Hindlimb muscle (tissue), 1 donor: ENCODE results near the gene OPA3. TPM values are rescaled to one million over a fixed set of nuclear protein-coding genes. Genes with fewer than 3 reads are reported as not detected.
"Not testable (repeated sequence)": the region's sequence is repeated elsewhere in the genome, so short reads cannot be mapped to it uniquely, and the experiment has no call there.

Experiments
- DNase-seq: peaks from one replicate; pipeline ENCODE4 v3.0.0-alpha.2; 2013
- polyA plus RNA-seq: library from polyadenylated mRNA; unstranded; fragments of 120-200 nt; gene quantifications from one replicate; pipeline ENCODE4 v1.2.1, GENCODE V29; 2013; ENCODE audit not compliant: insufficient read length

OPA3 gene
- 7.0 TPM for polyA plus RNA-seq

DNA sequence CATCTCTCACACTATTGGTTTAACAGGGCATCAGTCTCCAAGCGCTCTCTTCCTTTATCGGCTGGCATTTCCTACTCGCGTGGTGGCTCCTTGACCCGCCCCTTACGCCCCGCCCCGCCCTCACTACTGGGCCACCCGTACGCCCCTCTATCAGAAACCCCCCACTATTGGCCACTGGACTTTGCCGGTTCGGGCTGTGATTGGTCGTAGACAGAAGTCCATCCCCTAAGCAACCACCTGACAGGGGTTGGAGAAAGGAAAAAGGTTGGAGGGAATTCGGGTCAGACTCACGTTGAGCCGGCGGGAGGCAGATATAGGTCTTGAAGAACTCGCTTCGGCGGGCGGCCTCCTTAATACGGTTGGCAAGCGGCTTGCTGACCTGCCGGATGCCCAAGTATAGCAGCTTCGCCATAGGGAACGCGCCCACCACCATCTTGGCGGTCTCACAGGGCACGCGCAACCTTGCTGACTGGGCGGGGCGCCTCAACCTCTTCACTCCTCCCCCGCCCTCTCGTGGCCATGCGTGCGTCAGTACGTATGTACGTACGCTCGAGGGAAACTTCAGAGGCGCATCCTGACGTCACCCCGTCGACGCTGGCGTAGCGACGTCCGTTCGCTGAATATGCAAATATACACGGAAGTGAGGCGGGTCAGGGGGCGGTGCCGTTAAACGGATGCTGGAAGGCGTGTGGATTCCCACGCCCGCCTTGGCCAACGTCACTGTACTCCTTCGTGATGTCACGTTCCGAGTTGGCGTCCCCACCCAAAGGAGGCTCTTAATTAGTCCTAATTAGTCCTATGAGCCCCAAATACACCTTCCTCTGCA lies at the start of gene OPA3:
Gene OPA3 (minus strand): TSS at position 471 of the 826 bp plus-strand sequence. CDS start 38 bp downstream, at position 433.
- DNase-seq: peak; percentile 100

DNA sequence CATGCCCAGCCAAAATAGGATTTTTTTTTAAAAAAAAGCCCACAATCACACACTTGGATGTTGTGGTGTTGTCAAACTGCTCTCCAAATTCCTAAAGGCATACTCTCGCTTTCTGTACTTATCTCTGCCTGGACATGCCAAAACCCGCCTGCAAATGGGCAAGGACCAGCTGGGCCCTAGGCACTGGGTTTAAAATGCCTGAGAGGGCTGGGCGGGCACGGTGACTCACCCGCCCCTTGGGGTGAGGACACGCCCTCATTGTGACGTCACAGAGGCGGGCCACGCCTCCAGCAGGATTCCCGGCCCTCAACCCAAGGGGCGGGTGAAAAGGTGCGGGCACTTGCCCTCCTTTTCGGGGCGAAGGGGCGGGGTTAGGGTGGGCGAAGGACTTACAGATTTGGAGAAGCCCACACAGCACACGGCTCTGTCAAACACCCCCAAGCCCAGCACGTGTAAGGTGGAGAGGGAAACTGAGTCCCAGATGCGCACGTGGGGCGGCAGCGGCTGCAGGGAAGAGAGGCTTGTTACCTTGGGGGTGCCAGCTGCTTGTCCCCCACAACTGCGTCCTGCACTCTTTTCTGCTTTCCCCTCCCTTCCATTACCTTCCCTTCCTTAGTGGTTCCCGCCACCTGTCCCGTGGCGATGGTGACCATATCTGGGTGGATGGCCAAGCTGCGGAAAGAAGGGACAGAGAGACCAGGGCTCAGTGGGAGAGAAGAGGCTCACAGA lies 48.0 kb upstream of the OPA3 start:
- DNase-seq: peak; percentile 53

DNA sequence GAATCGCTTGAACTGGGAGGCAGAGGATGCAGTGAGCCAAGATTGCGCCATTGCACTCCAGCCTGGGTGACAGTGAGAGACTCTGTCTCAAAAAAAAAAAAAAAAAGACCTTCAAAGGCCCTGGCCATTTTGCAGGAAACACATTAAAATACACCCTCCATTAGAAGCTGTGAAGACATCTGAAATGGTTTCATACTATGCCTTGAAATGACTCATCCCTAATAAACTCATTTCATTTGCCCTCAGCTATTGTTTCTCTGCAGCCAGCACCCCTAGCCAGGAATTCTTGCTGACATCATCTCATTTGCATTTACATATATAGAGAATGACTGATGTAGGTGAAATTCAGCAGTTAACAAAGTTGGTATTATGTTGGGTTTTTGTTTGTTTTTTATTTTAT lies 45.9 kb upstream of the OPA3 start:
- DNase-seq: no peak

DNA sequence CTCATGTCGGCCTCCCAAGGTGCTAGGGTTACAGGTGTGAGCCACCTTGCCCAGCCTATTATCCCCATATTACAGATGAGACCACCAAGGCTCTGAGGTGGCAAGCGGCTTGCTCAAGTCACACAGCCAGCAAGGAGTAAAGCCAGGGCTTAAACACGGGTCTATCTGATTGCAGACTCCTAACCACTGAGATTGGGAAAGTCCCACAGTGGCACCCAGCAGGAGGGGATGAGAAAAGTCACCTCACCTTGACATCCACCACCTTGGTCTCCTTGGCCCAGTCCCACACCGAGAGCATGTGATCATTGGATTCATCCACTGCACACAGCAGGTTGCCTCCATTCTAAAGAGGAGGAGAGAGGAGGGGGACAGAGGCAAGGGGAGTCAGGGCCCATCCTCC lies 45.1 kb upstream of the OPA3 start:
- no peak for DNase-seq

DNA sequence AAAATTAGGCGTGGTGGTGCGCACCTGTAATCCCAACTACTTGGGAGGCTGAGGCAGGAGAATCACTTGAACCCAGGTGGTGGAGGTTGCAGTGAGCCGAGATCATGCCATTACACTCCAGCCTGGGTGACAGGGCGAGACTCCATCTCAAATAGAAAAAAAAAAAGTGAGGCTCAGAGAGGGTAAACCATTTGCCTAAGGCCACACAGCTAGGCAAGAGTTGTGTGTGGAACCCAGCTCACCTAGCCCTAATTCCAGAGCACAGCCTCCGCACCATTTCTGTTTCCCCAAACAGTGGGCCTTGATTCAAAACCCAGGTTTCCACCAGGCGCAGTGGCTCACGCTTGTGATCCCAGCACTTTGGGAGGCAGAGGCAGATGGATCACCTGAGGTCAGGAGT lies 43.6 kb upstream of the OPA3 start:
- not testable (repeated sequence) for DNase-seq

DNA sequence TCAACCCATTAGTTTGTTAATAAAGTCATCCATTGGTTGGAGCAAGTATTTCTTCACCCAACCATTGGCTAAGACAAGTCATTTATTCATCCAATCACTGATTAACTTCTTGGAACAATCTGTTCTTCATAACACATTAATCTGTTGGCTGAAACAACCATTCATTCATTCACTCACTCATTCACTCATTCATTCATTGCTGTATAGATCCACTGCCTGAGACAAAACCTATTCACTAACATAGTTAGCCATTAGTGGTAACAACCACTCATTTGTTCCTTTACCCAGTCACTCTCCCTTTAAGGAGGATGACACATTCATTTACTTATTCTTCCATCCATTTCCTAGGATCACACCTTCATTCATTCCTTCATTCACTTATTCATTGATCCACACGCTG lies 39.4 kb upstream of the OPA3 start:
- no peak for DNase-seq

DNA sequence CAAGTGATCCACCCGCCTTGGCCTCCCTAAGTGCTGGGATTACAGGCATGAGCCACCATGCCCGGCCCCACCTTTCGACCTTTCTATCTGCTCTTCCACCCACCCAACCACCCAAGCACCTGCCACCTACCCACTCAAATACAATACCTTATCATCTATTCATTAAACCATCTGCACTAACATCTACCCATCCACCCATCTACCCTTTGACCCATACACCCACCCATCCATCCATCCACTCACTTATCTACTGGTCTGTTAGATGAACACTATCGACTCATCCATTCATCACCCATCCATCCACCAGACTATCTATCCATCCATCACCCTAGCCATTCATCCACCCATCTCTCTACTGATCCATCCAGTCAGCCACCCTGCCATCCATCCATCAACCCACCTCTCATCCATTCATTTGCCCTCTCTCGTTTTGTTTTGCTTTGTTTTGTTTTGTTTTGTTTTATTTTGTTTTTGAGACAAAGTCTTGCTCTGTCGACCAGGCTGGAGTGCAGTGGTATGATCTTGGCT lies 37.4 kb upstream of the OPA3 start:
- no peak for DNase-seq

DNA sequence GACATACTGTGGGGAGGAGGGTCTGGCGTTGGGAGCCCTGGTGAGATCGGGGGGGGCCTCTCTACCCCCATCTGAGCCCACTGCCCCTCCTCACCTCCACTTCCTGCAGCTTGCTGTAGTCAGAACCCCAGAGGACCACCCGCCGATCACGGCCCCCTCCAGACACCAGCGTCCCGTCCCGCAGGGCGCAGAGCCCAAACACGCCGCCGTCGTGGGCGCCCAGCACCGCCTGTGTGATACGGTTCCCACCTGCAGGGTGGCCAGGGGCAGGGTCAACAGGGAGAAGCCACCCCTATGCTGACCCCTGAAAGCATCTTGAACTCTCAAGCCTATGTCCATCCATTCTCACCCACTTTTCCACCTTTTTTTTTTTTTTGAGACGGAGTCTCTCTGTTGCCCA lies 36.8 kb upstream of the OPA3 start:
- DNase-seq: no peak

DNA sequence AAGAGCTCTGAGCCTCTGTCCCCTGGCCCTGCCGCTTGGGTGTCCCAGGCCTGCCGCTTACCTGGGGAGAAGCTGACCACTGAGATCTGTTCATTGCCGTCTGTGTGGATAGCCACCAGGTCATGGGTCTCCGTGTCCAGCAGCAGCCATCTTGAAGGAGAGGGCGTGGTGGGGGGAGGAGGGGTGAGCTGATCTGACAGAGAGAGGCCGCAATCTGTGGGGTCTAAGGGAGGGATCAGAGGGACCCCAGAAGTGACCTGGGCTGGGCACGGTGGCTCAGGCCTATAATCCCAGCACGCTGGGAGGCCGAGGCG lies 32.1 kb upstream of the OPA3 start:
- DNase-seq: no peak

DNA sequence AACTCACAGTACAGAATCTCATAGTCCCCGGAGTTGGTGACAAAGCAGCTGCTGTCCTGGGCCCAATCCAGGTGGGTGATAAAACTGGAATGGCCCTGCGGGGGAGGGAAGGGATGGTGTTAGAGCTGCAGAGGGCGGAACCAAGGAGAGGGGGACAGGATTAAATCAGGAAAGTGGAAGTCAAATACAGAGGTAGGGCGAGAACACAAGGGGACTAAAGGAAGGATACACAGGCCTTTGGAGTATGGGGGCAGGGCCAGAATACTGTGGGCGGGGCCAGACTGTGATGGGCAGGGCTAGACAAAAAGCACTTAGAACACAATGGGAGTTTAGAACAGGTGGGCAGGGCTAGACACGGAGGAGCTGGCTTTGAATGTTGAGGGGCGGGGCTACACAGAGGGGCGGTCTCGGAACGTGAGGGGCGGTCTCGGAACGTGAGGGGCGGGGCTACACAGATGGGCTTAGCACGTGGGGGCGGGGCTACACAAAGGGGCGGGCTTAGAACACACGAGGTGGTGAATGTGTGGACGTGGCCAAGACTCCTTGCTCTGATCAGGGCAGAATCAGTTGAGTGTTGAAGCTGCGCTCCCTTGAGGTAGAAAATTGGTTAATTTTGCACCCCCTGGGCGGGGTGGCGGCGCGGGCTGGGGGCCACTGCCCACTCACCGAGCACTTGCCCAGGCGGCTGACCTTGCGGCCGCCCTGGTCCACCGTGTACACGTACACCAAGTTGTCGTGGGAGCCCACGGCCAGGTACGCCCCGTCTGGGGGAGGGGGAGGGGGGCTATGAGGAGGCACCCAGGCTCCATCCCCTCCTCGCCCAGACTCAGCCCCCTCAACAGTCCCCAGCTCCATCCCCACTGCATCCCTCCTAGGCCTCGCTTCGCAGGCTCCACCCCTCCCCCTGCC lies 31.4 kb upstream of the OPA3 start:
- DNase-seq: peak; percentile 76

DNA sequence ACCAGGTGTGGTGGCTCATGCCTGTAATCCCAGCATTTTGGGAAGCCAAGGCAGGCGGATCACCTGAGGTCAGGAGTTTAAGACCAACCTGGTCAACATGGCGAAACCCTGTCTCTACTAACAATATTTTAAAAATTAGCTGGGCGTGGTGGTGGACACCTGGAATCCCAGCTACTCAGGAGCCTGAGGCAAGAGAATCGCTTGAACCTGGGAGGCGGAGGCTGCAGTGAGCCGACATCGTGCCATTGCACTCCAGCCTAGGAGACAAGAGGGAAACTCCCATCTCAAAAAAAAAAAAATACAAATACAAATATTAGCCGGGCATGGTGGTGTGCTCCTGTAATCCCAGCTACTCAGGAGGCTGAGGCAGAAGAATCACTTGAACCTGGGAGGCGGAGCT lies 30.5 kb upstream of the OPA3 start:
- DNase-seq: not testable (repeated sequence)

DNA sequence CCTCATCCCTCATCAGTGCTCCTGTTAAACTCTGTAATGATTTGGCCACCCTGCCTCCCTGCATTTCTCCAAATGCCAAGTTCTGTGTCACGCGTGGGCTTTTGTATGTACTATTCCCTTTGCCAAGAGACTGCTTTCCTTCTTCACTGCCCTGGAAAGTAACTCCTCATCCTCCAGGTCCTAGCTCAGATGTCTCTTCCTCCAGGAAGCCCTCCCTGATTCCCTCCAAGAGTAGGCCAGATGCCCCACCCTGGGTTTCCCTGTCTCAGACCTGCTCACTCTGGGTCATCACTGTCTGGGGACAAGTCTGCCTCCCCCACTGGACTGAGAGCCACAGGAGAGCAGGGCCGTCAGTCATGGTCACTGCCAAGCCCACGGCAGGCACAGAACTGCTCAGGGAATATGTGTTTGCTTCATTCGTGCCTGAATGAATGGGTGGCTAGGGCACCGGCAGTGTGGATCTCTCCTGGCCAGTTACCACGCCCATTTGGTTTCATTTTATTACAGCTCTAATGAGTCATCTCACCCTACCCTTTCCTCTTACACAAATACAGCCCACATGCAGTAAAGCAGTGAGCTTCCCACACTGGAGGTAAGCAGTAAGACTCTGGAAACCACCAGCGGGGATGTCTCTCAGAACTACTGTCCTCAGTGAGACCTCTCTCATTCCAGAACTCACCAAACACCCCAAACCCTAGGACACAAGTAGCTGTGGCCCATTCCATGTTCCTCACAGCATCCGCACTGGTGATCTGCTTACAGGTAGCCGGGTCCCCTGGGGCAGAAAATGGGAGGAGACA lies 29.5 kb upstream of the OPA3 start:
- no peak for DNase-seq

DNA sequence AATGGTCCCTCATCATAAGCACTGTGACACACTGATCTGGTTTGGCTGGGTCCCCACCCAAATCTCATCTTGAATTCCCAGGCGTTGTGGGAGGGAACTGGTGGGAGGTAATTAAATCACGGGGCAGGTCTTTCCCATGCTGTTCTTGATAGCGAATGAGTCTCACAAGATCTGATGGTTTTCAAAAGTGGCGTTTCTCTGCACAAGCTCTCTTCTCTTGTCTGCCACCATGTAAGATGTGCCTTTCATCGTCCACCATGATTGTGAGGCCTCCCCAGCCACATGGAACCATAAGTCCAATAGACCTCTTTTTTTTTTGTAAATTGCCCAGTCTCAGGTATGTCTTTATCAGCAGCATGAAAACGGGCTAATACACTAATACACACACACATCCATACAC lies 24.3 kb upstream of the OPA3 start:
- no peak for DNase-seq

DNA sequence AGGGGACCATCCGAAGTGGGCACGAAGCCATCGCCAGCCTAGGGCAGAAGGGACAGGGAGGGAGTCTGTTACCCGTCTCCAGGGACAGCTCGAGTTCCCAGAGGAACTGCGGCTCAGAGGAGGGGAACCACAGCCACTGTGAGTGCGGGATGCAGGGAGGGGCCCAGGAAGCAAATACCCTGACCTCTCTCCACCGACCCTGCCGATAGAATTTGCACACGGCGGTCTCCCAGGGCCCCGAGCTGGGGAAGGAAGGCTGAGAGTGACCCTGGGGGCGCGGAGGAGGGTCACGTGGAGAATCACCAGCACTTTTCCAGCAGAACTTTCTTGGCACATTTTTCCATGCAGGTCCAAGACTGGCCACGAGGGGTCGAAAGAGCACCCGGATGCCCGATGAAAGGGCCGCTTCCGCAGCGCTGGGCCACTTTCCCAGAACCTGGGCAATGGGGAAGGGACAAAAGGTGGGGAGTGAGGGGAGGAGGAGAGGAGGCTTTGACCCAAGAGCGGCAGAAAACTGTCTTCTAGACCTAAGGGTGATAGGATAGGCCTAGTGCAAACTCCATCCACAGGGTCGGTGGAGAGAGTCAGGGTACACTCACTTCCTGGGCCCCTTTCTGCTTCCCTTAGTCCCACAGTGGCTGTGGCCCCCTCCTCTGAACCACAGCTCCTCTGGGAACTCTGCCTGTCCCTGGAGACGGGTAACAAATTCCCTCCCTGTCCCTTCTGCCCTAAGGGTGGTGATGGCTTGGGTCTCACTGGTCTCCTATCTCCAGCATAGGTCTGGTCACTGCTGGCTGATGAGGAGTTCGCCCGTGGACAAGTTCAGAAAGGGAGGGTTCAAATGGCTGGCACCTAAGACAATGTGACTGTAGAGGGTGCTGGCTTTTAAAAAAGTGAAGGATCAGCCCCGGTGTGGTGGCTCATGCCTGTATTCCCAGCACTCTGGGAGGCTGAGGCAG lies 22.7 kb upstream of the OPA3 start:
- DNase-seq: peak; percentile 67

DNA sequence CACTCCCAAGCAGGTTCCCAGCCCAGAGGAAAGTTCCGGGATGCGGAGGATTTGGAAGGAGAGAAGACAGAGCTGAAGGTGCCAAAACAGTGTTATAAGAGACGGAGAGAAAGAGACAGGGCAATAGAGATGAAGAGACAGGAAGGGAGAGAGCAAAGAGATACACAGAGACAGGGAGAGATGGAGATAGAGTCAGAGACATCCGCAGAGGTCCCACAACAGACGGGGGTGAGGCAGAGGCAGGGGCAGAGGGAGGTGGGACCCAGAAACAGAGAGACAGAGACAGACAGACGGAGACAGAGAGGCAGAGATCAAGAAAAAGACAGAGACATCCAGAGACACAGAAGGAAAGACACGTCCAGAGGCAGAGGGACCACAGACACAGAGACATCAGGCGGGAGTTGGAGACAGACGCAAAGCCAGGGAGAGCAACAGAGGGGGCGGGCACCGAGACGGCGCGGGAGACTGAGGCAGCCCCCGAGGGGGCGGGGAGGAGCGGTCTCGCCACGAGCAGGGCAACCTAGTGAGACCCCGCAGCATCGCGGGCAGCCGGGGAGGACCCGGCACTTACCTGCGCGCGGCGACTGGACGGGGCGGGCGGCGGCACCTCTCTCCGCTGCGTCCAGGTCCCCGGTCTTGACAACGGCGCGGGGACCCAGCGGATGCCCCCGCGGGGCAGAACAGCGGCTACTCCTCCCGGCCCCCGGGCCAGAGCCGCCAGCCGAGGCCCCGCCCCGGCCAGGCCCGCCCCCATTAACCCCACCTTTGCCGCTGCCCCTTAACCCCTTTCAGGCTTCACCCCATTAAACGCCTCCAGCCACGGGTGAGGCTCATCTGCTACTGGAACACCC lies 17.1 kb upstream of the OPA3 start, which contains the start of gene GPR4:
Gene GPR4 (minus strand): TSS at position 689 of the 851 bp plus-strand sequence. CDS start 10,346 bp downstream, outside the sequence.
- no peak for DNase-seq

DNA sequence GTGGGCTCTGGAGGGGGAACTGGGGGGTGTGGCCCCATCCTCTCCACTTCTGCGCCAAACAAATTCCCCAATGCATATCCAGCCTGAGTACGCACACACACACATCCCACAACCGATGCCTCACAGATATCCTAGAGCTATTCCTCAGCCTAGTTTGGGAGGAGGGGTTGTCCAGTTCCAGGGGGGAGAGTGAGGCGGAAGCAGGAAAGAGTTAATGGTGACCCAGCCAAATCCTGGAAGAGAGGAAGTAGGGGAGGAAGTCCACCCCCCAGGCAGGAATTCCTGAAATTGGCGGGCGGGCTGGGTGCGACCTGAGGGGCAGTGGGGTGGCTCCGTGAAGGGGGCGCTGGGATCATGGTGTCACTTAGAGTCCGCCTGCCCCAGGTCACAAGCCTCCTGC lies 16.5 kb upstream of the OPA3 start:
- no peak for DNase-seq

DNA sequence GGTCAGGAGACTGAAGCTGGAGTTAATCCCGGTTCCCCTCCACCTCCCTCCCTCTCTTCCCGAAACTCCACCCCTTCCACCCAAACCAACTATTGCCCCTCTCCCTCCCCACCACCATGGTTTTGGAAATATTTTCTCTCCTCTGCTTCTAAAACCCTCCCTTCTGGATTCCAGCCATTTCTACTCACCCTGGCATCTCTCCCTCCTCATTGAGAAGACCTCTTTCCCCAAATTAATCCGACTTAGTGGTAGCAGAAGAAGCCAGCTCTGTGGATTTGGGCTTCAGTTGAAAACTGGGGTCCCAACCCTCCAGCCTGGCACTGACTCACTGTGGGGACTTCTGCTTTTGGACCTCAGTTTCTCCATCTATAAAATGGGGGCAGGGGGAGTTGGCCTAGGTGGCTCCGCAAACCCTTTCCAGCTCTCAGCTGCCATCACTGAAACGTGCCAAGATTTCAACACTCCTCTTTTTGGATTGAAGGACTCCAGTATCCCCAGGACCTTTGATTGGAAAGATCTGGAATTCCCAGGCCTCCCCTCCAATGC lies 15.8 kb upstream of the OPA3 start:
- DNase-seq: no peak

DNA sequence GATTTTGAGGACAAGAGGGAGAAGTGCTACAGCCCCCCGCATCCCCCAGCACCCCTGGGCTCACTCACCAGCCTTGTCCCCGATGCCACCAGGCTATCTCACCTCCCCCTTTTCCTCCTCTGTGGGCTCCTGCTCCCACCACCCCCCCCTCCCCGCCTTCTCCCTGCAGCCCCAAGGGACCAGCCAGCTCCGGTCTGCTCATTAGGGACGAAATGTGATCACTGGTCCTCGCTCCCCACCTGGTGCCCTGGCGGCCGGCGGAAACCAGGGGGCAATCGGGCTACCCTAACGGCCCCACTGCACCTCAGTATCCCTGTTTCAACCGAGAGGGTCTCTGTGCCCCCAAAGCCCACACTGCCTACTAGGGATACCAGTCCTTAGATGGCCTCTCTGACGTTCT lies 14.7 kb upstream of the OPA3 start:
- DNase-seq: no peak

DNA sequence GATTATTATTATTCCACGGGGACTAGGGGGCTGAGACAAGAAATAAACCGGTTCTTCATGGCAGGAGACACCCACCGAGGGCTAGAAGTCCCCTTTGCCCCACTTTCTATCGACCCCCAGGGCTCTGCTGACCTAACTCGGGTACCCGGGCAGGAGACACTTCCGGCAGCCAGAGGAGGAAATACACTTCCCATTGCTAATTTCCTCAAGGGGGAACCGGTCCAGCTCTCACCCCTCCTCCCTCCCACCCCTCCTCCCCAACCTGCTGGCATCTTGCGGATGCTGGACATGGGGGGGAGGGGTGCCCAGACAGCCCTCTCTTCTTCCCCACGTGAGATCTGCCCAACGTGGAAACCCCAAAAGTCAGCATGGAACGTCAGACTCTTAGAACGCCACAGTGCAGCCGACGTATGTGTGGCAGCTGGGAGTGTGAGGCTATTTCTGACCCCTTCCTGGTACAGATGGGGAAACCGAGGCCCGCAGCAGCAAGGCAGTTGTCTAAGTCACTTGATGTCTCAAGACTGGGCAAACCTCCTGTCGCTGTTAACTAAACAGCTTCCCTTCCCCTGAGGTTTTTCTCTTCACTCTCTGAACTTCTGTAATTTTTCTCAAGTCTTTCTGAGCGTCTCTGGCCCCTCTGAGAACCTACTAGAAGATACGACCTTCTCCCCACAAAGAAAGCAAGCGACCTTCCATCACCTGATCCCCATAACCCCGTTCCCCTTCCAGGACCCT lies 13.8 kb upstream of the OPA3 start:
- no peak for DNase-seq
